Gastrocnemius medialis (tissue), 4 donors: ENCODE results near the gene RUNDC3A.

Experiments
- POLR2A ChIP-seq, 2 donors: fragments of 450-650 bp; IDR thresholded peaks; one replicate each; pipeline ENCODE4 v1.6.1; 2017; ENCODE audit warnings: antibody characterized with exemption in 2 of 2, mild to moderate bottlenecking in 2 of 2, moderate library complexity in 2 of 2
- TF ChIP-seq, protein P1 (sequence below), 5 experiments: fragments of 450-650 bp in 3 of 5; fragments of 200-600 bp in 2 of 5; sonication (generic) in 2 of 5; IDR thresholded peaks in 4 of 5; conservative IDR thresholded peaks in 1 of 5; 1 replicate in 4 of 5; 2 replicates in 1 of 5; pipeline ENCODE4 v1.5.1; 2016 to 2019; ENCODE audit warnings: antibody characterized with exemption in 5 of 5, mild to moderate bottlenecking in 3 of 5, moderate library complexity in 3 of 5

DNA sequence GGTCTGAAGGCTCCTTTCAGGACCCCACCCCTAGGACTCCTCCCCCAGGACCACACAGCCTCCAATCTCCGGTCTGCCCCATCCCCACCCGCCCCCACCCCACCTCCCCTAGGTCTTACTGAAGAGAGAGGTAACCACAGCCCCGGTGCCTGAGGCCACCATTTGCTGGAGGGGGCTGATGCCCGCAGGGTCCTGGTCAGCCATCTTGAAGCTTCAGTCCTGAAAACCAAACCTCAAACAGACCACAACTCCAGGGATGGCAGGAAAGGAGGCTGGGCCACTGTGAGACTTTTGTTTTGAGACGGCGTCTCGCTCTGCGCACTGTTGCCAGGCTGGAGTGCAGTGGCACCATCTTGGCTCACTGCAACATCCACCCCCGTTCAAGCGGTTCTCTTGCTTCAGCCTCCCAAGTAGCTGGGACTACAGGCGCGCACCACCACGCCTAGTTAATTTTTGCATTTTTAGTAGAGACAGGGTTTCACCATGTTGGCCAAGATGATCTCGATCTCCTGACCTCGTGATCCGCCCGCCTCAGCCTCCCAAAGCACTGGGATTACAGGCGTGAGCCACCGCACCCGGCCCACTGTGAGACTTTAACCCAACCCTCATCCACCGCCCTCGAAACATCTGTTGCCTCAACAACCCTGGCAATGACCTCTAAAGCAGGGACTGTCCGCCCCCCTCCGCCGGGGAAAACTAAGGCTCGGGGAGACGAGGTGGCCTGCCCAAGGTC is 15.1 kb downstream of the RUNDC3A start:
- TF ChIP-seq, protein P1, sequence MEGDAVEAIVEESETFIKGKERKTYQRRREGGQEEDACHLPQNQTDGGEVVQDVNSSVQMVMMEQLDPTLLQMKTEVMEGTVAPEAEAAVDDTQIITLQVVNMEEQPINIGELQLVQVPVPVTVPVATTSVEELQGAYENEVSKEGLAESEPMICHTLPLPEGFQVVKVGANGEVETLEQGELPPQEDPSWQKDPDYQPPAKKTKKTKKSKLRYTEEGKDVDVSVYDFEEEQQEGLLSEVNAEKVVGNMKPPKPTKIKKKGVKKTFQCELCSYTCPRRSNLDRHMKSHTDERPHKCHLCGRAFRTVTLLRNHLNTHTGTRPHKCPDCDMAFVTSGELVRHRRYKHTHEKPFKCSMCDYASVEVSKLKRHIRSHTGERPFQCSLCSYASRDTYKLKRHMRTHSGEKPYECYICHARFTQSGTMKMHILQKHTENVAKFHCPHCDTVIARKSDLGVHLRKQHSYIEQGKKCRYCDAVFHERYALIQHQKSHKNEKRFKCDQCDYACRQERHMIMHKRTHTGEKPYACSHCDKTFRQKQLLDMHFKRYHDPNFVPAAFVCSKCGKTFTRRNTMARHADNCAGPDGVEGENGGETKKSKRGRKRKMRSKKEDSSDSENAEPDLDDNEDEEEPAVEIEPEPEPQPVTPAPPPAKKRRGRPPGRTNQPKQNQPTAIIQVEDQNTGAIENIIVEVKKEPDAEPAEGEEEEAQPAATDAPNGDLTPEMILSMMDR (IDR thresholded peaks at IDR 0.05 in 4 of 5, conservative IDR thresholded peaks at IDR 0.05 in 1 of 5): no peak
- no peak for TF ChIP-seq POLR2A (IDR thresholded peaks at IDR 0.05)
